Epithelial cell of esophagus (primary cell): Measurements from ENCODE around the gene TRPV4.

Source experiments
- DNase-seq: peaks from one replicate; pipeline ENCODE4 v3.0.0; 2010; ENCODE audit warnings: low read depth
- H3K4me3 ChIP-seq: 2 replicates; pipeline ENCODE4 v1.5.1; 2011; ENCODE audit warnings: mild to moderate bottlenecking, low read length, control low read depth
- CTCF ChIP-seq: IDR thresholded peaks from 2 replicates; pipeline ENCODE4 v1.5.1; 2011; ENCODE audit warnings: low read depth, mild to moderate bottlenecking, low read length, control low read depth, inconsistent platforms; ENCODE audit not compliant: insufficient read depth; ENCODE audit errors: missing control alignments

TRPV4 gene

GRCh38 chr12:109878247-109878625, 45.0 kb upstream of the TRPV4 start:
- H3K4me3 ChIP-seq: peak overlapping the region; percentile 66
- no peak for DNase-seq
- no peak for TF ChIP-seq CTCF

- TF ChIP-seq CTCF: no peak
- no peak for DNase-seq
- H3K4me3 ChIP-seq: peak overlapping the region; percentile 66
Measured at GRCh38 chr12:109877504-109878246, 44.5 kb upstream of the TRPV4 start.

- DNase-seq: no peak
- no peak overlapping the region for H3K4me3 ChIP-seq
- TF ChIP-seq CTCF: no peak
Measured at GRCh38 chr12:109876406-109876805, 43.2 kb upstream of the TRPV4 start.

DNA sequence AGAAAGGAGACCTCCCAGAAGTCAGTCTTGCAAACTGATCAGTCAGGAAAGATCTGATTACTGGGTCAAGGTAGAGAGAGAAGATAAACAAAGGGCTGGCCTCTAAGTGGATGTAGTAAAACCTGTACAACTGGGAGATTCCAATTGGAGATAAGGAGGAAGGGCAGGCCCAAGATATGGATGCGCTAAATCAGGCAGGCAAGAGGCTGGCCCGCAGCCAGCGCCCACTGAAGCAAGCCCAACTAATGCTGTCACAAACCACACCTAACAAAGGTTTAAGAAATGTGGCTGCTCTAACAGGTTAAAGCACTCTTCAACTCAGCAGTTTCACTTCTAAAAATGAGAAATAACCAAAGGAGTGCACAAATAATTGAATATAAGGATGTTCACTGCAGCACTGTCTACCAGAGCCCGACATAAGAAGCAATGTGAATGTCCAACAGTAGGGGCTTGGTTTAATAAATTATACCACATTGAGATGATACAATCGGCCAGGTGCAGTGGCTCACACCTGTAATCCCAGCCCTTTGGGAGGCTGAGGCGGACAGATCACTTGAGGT, 42.5 kb upstream of the TRPV4 start:
- no peak for TF ChIP-seq CTCF
- no peak overlapping the region for H3K4me3 ChIP-seq
- DNase-seq: peak; percentile 69

- TF ChIP-seq CTCF: no peak
- DNase-seq: peak; percentile 68
- no peak overlapping the region for H3K4me3 ChIP-seq
Measured at GRCh38 chr12:109873653-109874052, 40.5 kb upstream of the TRPV4 start.

GRCh38 chr12:109871668-109872314, 38.6 kb upstream of the TRPV4 start:
- no peak for TF ChIP-seq CTCF
- no peak overlapping the region for H3K4me3 ChIP-seq
- DNase-seq: no peak
